ENCODE data around the gene ABLIM2. TPM values are rescaled to one million over a fixed set of nuclear protein-coding genes. Genes with fewer than 3 reads are reported as not detected.
A peak's percentile ranks its signal among the peaks of the same experiment; 100 is the strongest.

ABLIM2 gene
- total RNA-seq, 2 donors from 2014 or later, result 2.6 to 7.3 TPM

GRCh38 chr4:7938266-7938608 lies 220.4 kb downstream of the ABLIM2 start:
- H3K4me1 ChIP-seq (replicated peaks), result no peaks in the 10 kb centered on the region
- no peaks in the 10 kb centered on the region for H3K27me3 ChIP-seq (replicated peaks; ENCODE audit: insufficient read depth)
- no peaks in the 10 kb centered on the region for H3K36me3 ChIP-seq
- DNase-seq (ENCODE audit: low spot score), result no peak
- peak overlapping the region; percentile 90 to 95 for H3K4me3 ChIP-seq
- H3K27ac ChIP-seq, result peak overlapping the region in 1 of 2 donors; percentile 86
- no peaks in the 10 kb centered on the region for H3K9me3 ChIP-seq
- no peak for TF ChIP-seq POLR2A (IDR thresholded peaks at IDR 0.05)
- no peak for TF ChIP-seq CTCF (IDR thresholded peaks at IDR 0.05)
- no peak for TF ChIP-seq POLR2AphosphoS5 (IDR thresholded peaks at IDR 0.05)
- intact Hi-C loops (cut with DNase I), result loop anchor here (5.0 kb wide), 1 partner anchor 49 kb away; no protein-coding TSS in a partner anchor
- WGBS, result 7% methylated on average over 6 of the region's 6 CpGs

- 91% methylated on average over 2 of the region's 2 CpGs for WGBS
Measured at GRCh38 chr4:7937006-7937405, 221.6 kb downstream of the ABLIM2 start.

GRCh38 chr4:7933651-7934510 lies 224.7 kb downstream of the ABLIM2 start:
- no peaks in the 10 kb centered on the region for H3K9me3 ChIP-seq
- H3K4me3 ChIP-seq, result no peak overlapping the region
- H3K36me3 ChIP-seq, result no peaks in the 10 kb centered on the region
- 65% methylated on average over 14 of the region's 14 CpGs for WGBS
- DNase-seq (ENCODE audit: low spot score), result no peak
- no peaks in the 10 kb centered on the region for H3K27me3 ChIP-seq (replicated peaks; ENCODE audit: insufficient read depth)
- intact Hi-C loops (cut with DNase I), result loop anchor here (2.0 kb wide), 1 partner anchor 131 kb away; no protein-coding TSS in a partner anchor
- TF ChIP-seq POLR2AphosphoS5 (IDR thresholded peaks at IDR 0.05), result no peak
- TF ChIP-seq CTCF (IDR thresholded peaks at IDR 0.05), result no peak
- no peak overlapping the region for H3K27ac ChIP-seq
- H3K4me1 ChIP-seq (replicated peaks), result peaks cover 2% of the 10 kb centered on the region

More at GRCh38 chr4:7937006-7937405, 221.6 kb downstream of the ABLIM2 start:
- Histone ChIP-seq H3K36me3 (no peaks in the 10 kb centered on the region), H3K27me3 (replicated peaks; ENCODE audit: insufficient read depth) (no peaks in the 10 kb centered on the region), H3K9me3 (no peaks in the 10 kb centered on the region), H3K27ac (no peak overlapping the region), H3K4me3 (no peak overlapping the region), H3K4me1 (replicated peaks) (no peaks in the 10 kb centered on the region)
- TF ChIP-seq CTCF (IDR thresholded peaks at IDR 0.05) (no peak), POLR2A (IDR thresholded peaks at IDR 0.05) (no peak), POLR2AphosphoS5 (IDR thresholded peaks at IDR 0.05) (no peak)
- DNase-seq (ENCODE audit: low spot score), result no peak
- intact Hi-C loops (cut with DNase I), result loop anchor here (5.0 kb wide), 1 partner anchor 50 kb away; no protein-coding TSS in a partner anchor

DNA sequence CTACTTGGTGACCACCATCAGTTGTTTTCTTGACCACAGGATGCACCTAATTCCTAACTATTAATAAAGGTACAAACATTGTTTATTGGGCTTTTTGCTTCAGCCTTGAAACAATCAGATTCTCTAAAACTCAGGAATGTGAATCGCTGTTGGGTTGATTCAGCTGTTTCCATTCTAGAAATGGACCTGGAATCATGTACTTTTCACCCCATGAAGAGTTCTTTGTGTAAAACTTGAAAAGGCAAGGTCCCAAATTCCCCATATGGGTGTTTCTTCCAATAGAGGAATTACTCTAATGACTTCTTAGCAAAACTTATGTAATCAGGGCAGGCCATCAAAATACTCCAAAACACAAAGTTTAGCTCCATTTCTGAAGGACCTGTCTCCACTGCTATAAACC lies 226.3 kb downstream of the ABLIM2 start:
- intact Hi-C loops (cut with DNase I), result no loop called here
- no peak overlapping the region for H3K27ac ChIP-seq

More for the DNA sequence above, 226.3 kb downstream of the ABLIM2 start:
- H3K4me1 ChIP-seq (replicated peaks), result peaks cover 3% of the 10 kb centered on the region
- H3K27me3 ChIP-seq (replicated peaks; ENCODE audit: insufficient read depth), result no peaks in the 10 kb centered on the region
- WGBS, result 90% methylated on average over 1 of the region's 1 CpG
- no peak overlapping the region for H3K4me3 ChIP-seq
- no peak for DNase-seq (ENCODE audit: low spot score)
- H3K36me3 ChIP-seq, result no peaks in the 10 kb centered on the region
- H3K9me3 ChIP-seq, result no peaks in the 10 kb centered on the region
- TF ChIP-seq POLR2AphosphoS5 (IDR thresholded peaks at IDR 0.05) (no peak), POLR2A (IDR thresholded peaks at IDR 0.05) (no peak), CTCF (IDR thresholded peaks at IDR 0.05) (no peak)
